ENCODE results near the gene PRRT3. TPM values are rescaled to one million over a fixed set of nuclear protein-coding genes. Genes with fewer than 3 reads are reported as not detected.
"Not testable (repeated sequence)": the region's sequence is repeated elsewhere in the genome, so short reads cannot be mapped to it uniquely, and the experiment has no call there.

The PRRT3 gene
- total RNA-seq, 1 donor from 2014 or later, result 0.35 TPM

GRCh38 chr3:9903238-9903624 lies 49.0 kb downstream of the PRRT3 start:
- intact Hi-C loops (cut with micrococcal nuclease), result no loop called here
- peak; percentile 20 for ATAC-seq

GRCh38 chr3:9902372-9903237 lies 49.6 kb downstream of the PRRT3 start, which contains the start of gene IL17RE:
TSS of gene IL17RE (plus strand) at chr3:9902848. CDS start at chr3:9902933, 85 bp downstream.
- intact Hi-C loops (cut with micrococcal nuclease), result no loop called here
- no peak for ATAC-seq
- no peak for DNase-seq

More at GRCh38 chr3:9903238-9903624, 49.0 kb downstream of the PRRT3 start:
- DNase-seq, result no peak

GRCh38 chr3:9901967-9902366 lies 50.2 kb downstream of the PRRT3 start:
- DNase-seq (no peak), ATAC-seq (no peak)
- intact Hi-C loops (cut with micrococcal nuclease), result no loop called here

GRCh38 chr3:9900965-9901415 lies 51.2 kb downstream of the PRRT3 start:
- ATAC-seq; intact Hi-C loops (cut with micrococcal nuclease); DNase-seq: not testable (repeated sequence)

- intact Hi-C loops (cut with micrococcal nuclease), result no loop called here
- no peak for ATAC-seq
Observed at GRCh38 chr3:9899289-9899791, 52.9 kb downstream of the PRRT3 start.

GRCh38 chr3:9898467-9899241 lies 53.6 kb downstream of the PRRT3 start:
- ATAC-seq, result no peak
- intact Hi-C loops (cut with micrococcal nuclease), result no loop called here
- DNase-seq, result no peak

More at GRCh38 chr3:9899289-9899791, 52.9 kb downstream of the PRRT3 start:
- no peak for DNase-seq

GRCh38 chr3:9897408-9898372 lies 54.5 kb downstream of the PRRT3 start:
- intact Hi-C loops (cut with micrococcal nuclease), result no loop called here
- ATAC-seq, result no peak
- DNase-seq, result no peak

GRCh38 chr3:9896755-9897407 lies 55.3 kb downstream of the PRRT3 start:
- ATAC-seq; DNase-seq; intact Hi-C loops (cut with micrococcal nuclease): not testable (repeated sequence)

GRCh38 chr3:9895715-9896114 lies 56.5 kb downstream of the PRRT3 start:
- intact Hi-C loops (cut with micrococcal nuclease); ATAC-seq; DNase-seq: not testable (repeated sequence)

Other genes with a start within 250 kb of the PRRT3 start
- not detected for gene CPNE9, start 248.6 kb downstream of the PRRT3 start, total RNA-seq
- 9.9 TPM for gene BRPF1, start 220.7 kb downstream of the PRRT3 start, total RNA-seq
- 8.8 TPM for gene OGG1, start 202.5 kb downstream of the PRRT3 start, total RNA-seq
- 11.7 TPM for gene CAMK1, start 182.5 kb downstream of the PRRT3 start, total RNA-seq
- gene TADA3, start 159.9 kb downstream of the PRRT3 start, total RNA-seq, result 45.9 TPM
- 55.3 TPM for gene ARPC4, start 159.3 kb downstream of the PRRT3 start, total RNA-seq
- 11.0 TPM for gene TTLL3, start 142.1 kb downstream of the PRRT3 start, total RNA-seq
- 37.9 TPM for gene RPUSD3, start 108.4 kb downstream of the PRRT3 start, total RNA-seq
- gene CIDEC, start 72.2 kb downstream of the PRRT3 start, total RNA-seq, result 2.5 TPM
- 18.4 TPM for gene JAGN1, start 61.8 kb downstream of the PRRT3 start, total RNA-seq
- 0.45 TPM for gene IL17RE, start 49.6 kb downstream of the PRRT3 start, total RNA-seq
- gene IL17RC, start 35.3 kb downstream of the PRRT3 start, total RNA-seq, result 36.0 TPM
- 62.7 TPM for gene CRELD1, start 18.6 kb downstream of the PRRT3 start, total RNA-seq
- 78.1 TPM for gene EMC3, start 34.4 kb upstream of the PRRT3 start, total RNA-seq
- 1.6 TPM for gene FANCD2, start 74.0 kb upstream of the PRRT3 start, total RNA-seq
- not detected for gene FANCD2OS, start 155.8 kb upstream of the PRRT3 start, total RNA-seq
- gene BRK1, start 163.3 kb upstream of the PRRT3 start, total RNA-seq, result 96.2 TPM
- 11.1 TPM for gene VHL, start 189.4 kb upstream of the PRRT3 start, total RNA-seq
- gene IRAK2, start 212.5 kb upstream of the PRRT3 start, total RNA-seq, result 1.3 TPM